Islet precursor cell (in vitro differentiated cells): ENCODE results near the gene WNT2.
A peak's percentile ranks its signal among the peaks of the same experiment; 100 is the strongest.
"Not testable (repeated sequence)": the region's sequence is repeated elsewhere in the genome, so short reads cannot be mapped to it uniquely, and the experiment has no call there.

Source experiments
- DNase-seq: peaks from one replicate; pipeline ENCODE4 v3.0.0-alpha.2; 2018

Gene WNT2

DNA sequence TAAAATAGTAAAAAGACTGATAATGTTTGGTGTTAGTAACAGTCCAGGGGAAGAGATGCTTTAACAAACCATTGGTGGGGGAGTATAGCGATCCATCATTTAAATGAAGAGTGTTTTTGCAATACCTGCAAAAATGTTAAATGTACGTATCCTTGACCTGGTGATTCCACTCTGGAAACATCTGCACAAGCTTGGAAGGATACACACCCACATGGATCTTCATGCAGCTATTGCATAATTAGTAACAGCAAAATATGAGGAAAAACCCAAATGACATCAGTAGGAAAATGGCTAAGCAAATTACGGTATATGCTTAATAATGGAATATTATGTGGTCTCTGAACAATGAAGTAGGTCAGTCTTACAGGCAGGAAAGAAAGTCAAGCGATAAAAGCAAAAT is 20.5 kb downstream of the WNT2 start:
- no peak for DNase-seq

DNA sequence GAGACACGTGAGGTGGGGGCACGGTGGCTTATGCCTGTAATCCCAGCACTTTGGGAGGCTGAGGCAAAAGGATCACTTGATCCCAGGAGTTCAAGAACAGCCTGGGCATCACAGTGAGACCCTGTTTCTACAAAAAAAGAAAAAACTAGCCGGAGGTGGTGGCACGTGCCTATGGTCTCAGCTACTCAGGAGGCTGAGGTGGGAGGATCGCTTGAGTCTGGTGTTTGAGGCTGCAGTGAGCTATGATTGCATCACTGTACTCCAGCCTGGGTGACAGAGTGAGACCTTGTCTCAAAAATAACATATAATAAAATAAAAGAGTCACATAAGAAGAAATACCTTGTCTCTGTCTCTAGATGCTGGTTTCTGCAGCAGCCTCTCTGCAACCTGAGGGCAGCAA is 22.4 kb downstream of the WNT2 start:
- DNase-seq = not testable (repeated sequence)

DNA sequence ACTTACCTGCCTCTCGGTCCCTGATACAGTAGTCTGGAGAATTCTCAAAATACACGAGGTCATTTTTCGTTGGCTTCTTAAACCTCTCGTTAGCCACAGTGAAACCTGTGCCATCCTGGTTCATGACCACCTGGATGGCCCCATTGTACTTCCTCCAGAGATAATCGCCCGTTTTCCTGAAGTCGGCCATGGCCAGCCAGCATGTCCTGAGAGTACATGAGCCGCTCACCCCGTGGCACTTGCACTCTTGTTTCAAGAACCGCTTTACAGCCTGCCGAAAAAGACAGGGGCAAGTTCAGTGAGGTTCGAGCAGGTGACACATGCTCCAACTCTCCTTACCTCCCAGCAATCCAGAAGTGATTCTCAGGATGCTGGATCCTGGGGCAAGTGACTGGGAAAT is 25.3 kb downstream of the WNT2 start:
- no peak for DNase-seq

DNA sequence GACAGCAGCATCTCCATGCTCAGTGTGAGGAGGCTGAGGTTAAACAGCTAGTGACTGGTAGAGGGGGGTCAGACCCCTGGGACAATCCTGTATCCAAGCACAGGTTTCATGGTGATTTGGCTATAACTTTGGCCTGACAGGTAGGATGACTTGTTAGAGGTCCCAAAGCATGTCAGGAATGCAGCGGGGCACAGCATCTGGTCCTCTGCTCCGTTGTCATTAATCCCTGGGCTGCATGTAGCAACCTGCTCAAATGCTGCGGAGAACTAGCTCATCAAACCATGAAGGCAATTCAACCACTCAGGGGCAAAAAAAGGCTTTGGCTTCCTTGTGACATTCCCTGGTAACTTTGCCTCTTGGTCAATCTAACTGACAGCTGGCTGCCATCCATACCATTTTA is 26.8 kb downstream of the WNT2 start:
- peak; percentile 74 for DNase-seq

DNA sequence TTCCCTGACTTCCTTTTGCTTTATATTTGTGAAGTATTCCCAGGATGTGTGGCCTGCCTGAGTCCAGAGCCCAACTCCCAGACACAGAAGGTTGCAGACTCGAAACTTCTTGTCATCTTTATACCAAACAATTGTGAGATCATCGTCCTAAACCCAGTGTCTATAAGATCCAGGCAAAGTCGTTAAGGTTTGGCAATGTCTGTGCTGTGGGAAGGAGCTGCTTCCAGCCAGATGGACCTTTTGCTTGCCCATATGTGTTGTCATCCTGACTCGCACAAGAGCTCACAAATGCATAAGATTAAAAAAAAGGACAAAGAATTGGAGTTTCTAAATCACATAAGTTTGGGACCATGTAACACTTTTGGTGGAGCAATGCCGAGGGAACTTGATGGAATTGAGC is 37.0 kb downstream of the WNT2 start:
- DNase-seq = no peak

DNA sequence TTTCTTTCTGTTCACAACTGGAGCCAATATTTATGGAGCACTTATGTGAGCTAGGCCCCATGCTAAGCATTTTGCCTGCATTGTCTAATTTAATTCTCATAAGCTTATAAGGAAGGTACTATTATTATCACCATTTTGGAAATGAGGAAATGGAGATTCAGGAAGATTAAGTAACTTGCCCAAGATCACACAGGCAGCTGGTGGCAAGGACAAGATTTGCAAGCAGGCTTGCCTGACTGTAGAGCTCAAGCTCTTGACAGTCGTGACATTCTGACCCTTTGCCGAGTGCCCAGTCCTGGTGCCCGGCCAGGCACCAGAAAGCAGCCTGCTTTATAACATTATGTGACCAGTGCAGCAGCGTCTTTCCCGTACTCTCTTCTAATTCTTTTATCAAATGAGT is 38.2 kb downstream of the WNT2 start:
- no peak for DNase-seq

DNA sequence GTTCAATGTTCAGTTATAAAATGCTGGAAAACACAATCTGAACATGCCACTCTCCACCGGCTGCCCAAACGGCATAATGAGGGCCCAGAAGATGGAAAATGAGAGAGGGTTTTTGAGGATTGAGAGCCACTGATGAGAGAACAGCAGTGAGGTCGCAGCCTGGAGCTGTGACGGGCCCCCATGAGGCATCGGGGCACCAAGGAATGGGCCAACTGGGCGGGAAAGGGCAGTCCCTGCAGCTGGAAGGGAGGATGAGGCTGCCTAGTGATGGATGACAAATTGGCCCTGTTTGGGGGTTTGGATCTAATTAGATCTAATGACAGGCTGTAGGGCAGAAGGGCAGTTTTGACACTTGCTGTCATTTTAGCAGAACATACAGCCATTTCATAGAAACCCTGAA is 39.1 kb downstream of the WNT2 start:
- no peak for DNase-seq

DNA sequence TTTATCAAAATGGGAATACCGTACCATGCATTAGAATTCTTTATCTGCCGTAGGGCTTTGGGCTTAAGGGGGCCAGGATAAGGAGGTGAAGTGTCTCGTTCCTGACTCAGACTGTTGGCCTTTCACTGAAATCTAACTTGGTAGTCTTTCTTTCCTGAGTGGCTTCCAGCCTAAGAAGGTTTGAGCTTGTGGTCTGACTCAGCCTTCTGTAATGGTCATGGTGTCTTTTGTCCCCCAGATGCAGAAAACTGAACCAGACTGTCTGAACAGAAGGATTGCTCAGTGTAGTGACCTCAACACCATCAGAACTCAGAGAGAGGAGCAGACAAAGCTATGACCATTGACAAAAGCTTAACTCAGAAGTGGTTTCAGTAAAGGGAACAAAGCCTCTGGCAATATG is 39.5 kb downstream of the WNT2 start:
- DNase-seq = peak; percentile 68

DNA sequence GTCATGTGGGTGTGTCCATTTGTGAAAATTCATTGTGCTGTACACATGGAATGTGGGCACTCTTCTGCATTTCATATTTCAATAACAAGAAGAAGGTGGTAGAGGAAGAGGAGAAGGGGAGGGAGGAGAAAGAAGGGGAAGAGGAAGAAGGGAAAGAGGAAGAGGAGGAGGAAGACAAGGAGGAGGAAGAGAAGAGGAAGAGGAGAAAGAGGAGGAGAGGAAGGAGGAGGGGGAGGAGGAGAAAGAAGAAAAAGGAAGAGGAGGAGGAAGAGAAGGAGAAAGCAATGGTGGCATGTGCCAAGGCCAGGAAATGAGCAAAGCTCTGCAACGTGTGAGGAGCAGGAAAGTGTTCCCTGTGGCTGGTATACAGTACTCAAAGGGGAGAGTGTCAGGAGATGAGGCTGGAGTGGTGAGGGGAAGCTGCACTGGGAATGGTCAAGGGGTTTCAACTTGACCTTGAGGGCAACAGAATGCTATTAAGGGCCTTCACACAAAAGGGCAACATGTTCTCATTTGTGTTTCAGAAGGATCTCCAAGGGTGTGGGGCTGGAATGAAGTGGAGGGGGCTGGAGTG is 40.5 kb downstream of the WNT2 start:
- DNase-seq = no peak

DNA sequence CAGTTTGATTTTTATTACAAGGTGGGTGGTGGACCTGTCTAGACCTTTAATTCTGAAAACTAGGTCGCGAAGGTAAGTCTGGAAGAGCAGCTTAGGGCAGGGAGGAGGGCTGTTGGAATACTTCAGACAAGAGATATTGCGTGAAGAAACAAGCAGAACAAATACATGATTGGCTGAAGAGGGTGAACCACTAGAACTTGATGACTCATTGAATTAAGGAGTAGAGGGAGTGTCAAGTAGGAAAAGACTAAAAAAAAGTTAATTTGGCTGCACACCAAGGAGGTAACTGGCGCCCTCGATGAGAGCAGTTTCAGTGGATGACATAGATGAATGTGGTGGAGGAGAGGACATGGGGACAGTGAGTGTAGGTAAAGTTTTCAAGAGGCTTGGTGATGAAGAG is 41.3 kb downstream of the WNT2 start:
- DNase-seq = no peak

DNA sequence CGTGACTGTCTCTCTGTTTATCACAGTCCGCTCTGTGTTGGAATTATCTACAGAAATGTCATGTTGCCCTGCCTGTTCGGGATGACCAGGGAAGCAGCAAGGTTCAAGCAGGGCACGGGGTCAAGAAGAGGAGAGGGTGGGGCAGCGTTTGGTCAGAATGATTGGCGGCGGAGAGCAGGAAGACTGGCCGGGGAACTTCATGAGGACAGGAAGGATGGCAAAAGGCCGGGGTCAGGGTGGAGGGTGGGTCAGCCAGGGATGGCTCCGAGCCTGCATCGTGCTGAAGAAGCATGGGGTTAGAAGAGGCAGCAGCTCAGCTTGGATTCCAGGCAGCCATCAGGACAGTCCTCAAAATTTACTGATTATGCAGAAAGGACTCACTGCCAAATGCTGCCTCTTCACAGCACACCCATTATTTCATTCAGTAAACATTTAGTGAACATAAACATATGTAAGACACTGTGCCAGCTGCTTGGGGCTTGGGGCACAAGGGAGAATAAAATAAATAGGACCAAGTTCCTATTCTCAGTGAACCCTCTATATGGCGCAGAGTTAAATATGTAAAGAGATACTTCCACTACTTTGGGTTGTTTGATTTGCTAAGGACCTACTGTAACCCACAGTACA is 42.8 kb downstream of the WNT2 start:
- DNase-seq = no peak

DNA sequence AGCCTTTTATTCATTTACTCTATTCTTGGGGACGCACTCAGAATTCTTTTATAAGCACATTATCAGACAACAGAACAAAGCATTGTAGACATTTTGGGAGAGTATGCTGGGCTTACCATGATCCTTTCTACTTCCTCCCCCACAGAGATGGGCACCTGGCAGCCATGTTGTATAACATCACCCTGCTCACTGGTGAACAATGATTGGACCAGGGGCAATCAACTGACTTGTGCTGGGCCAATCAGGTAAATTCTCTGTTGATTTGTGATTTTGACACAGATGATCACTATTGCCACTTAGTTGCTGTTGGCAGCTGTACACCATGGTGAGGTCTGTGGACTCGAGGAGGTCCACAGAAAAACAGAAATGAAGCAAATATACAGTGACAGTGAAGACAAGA is 43.7 kb downstream of the WNT2 start:
- no peak for DNase-seq

DNA sequence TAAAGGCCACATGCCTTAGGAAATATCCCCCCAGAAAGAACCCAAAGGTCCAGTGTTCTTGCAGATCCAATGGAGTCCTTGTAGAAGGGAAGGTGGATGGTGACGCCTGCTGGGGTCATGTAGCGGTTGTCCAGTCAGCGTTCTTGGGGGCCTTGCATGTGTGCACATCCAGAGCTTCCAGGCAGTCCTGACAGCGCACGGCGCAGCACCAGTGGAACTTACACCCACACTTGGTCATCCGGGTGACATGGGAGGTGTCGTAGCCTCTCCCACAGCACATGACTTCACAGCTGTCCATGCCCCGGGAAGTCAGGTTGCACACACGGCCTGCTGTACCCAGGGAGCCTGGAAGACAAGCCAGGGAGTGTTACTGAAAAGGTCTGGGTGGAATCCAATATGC is 44.8 kb downstream of the WNT2 start:
- DNase-seq = no peak

DNA sequence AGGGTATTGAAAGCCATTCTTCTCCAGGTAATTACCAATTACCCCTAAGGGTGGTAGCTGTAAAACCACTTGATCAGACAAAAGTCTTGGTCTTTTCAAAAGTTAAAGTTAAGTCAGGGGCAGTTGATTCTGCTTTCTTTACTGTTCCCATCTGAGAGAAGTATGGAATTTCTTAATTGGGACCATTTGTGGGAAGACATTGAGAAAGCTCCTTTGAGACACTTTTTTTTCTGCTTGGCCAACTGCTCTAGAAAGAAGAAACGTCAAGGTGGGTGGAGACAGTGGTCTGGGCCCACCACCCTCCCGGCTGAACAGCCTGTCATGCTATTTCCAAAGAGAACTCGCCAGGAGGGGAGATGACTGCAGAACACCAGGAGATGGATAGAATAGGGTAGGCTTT is 45.3 kb downstream of the WNT2 start:
- DNase-seq = no peak

DNA sequence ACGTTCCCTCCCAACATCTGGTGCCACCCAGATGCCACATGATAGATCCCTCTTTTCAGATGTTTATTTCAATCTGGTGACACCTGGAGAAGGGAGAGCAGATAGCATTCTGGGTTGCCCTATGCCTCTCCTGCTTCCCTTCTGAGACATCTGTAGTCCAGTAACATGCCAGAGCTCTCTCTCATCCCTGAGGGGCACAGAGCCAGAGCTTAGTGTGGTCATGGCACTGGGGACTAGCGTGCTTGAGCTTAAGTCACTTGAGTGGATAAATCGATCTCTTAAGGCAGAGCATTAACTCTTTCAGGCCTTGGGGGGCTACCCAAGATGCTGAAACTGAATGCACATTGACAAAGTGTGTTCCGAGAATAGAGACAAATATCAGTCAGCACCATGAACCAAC is 47.9 kb downstream of the WNT2 start:
- no peak for DNase-seq

DNA sequence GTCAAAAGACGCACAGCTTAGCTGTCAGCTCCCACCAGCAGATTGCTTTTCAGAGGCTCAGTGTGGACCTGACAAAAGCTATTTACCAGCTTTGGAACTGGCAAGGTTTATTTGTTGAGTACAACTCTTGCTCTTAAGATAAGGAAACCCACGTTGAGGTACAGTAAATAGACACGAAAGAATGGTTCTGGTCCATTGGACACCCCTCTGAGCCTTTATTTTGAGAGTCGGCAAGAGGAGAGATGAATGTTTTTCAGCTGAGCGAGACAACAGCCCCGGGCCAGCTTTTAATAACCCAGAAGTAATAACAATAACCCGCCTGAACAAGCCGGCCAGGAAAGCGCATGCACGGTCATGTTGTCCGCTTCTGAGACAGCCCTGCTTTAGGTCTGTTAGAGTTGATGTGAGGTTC is 49.0 kb downstream of the WNT2 start:
- no peak for DNase-seq

DNA sequence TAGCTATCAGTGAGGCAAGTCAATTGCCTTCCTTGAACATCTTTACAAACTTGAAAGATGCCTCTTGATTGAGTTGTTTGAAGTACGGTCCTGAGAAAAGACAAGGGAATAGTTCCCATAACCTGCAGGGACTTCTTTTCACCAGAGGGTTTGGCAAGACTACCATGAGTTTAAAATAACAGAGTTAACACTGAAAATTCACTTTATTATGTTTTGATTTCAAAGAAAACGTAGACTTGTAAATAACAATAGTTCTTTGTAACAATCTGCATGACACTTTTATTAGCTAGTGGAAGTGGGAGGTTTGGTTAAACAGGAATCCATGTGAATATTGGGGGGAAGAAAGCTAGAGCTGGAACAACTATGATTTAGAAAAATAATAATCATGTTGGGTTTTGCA is 49.5 kb downstream of the WNT2 start:
- no peak for DNase-seq

DNA sequence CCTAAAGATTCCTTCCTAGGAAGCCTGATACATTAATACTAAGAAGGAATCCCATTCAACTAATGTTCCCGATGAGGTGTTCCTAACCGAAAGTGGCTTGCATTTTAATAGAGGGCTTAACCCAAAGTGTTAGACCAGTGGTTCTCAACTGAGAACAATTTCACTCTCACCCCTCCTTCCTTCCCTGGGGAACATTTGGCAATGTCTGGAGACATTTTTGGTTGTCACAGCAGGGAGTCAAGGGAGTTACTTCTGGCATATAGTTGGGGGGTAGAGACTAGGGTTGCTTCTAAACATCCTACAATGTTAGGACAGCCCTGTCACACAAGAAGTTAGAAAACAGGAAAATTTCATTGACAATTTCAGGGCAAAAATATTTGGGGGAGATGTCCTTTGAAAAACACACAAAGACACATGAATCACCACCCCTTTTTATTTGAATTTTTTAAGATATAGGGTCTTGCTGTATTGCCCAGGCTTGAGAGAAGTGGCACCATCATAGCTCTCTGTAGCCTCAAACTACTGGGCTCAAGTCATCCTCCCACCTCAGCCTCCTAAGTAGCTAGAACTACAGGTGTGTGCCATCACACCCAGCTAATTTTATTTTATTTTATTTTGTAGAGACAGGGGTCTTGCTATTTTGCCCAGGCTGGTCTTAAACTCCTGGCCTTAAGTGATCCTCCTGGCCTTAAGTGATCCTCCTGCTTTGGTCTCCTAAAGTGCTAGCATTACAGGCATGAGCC is 50.7 kb downstream of the WNT2 start:
- no peak for DNase-seq

DNA sequence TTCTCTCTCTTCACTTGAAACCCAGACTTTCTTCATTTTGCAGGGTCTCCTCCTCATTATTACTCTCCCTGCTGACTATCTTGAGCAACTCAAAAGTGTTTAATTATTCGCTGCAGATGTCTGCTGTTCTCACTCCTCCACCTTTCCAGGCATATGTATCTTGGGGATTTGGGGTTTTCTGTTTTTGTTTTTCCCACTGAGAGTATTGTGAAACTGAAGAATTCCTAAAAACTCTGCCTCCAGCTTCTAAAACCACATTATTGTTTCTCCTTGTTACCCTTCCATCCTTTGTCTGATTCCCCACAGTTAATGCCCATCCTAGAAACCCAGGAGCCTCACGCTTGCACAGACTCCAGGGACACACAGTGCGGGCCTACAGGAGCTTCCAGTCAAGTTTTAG is 51.3 kb downstream of the WNT2 start:
- no peak for DNase-seq

DNA sequence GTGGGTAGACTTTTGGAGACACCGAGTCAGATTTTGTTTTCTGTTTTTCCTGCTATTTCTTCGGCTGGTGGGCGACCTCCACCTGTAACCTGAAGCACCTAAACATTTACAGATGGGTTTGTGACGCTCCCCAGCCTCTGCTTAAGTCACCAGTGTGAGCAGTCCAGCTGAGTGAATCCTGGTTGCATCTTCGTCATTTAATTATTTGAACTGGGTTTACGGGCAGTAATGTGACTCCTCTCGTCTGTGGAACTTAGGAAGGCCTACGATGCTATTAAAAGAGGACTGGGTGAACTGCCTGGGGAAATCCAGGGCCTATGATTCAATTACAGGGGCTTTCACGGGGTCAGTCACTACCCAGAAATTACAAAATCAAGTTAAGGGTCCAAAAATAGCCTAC is 52.5 kb downstream of the WNT2 start:
- DNase-seq = no peak

DNA sequence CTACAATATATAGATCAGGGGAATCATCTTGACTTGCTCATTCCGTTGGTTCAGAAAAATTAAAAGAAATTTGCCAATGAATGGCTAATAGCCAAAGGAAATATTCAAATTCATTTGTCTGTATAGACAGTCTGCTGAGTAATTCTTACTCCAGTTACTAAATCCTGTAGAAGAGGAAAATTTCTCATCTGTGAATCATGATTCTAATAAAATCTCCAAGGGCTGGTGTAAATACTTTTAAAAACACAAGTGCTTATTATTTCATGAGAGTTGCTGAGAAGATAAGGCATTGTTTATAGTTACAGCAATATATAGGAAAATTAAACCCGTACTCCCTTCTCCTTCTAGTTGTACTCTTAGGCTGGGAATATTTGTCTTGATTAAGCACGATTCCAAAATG is 53.0 kb downstream of the WNT2 start:
- DNase-seq = no peak

DNA sequence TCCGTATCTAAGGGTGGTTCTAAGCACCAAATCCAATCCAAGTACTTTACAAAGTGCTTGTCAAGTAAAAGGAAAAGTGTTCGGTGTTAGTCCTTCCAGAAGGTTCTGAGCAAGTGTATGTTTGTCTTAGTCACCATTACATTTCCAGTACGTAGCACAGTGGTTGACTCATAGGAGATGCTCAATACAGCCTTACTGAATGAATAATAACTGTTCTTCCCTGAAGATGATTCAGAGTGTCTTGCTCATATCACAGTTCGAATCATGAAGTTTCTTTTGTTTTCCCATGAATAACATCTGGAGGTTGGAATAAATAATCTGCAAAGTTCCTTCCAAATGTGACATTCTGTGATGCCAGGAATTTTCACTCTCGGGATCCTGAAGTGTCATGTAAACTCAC is 53.4 kb downstream of the WNT2 start:
- no peak for DNase-seq

DNA sequence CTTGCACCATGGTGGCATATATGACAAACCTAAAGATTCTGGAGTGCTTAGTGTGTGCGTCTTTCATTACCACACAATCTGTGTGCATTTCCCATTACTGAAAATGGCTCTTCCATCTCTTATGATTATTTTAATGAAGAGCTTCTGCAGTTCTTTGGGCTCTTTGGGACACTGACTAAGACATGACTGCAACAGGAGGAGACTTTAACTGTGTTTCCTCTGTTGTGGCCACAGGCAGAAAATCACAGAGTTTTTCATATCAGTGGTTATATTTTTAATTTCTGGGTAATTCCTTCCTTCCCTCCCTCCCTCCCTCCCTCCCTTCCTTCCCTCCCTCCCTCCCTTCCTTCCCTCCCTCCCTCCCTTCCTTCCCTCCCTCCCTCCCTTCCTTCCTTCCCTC is 58.1 kb downstream of the WNT2 start:
- no peak for DNase-seq

DNA sequence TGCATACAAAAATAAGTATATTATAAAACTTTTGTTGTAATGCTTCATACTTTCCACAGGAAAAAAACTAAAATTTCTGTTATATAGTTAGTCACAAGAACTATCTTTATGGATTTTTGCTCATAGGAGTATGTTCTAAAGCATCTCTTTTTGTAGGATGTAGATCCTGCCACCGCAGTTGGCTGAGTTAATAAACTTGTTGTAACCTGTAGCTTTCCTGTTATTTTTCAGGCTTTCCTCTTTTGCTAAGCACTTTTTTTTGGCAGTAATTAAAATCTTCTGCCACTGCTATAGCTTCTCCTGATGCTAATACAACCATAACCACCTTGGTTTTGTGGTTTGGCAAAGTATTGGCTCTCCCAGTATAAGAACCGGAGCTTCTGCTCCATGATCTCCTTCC is 60.3 kb downstream of the WNT2 start:
- no peak for DNase-seq

DNA sequence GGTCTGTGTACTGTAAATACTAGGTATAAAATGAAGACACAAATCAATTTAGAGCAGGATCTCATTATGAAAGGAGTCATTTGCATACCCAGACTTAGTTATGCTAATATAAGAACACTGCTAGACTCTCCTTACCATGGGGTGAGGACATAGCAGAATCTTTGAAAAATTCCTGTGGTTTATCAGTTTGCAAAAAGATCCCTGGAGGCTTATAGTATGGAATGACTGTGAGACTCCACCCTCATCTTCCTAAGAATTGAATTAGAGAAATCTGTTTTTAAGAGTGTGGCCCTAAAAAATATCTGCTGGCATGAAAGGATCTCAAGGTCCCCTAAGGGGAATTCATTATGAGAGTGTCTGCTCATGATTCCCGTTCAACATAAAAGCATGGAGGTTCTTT is 63.2 kb downstream of the WNT2 start:
- no peak for DNase-seq
